ENCODE results near the gene NPEPL1.
"Not testable (repeated sequence)": the region's sequence is repeated elsewhere in the genome, so short reads cannot be mapped to it uniquely, and the experiment has no call there.

NPEPL1 gene

GRCh38 chr20:58745391-58745790 lies 52.8 kb downstream of the NPEPL1 start:
- DNase-seq = no peak

- DNase-seq = no peak
Observed at GRCh38 chr20:58746620-58747019, 54.0 kb downstream of the NPEPL1 start.

- no peak for DNase-seq
Observed at GRCh38 chr20:58747211-58747610, 54.6 kb downstream of the NPEPL1 start.

- no peak for DNase-seq
Observed at GRCh38 chr20:58748618-58749017, 56.0 kb downstream of the NPEPL1 start.

GRCh38 chr20:58749098-58749769 lies 56.6 kb downstream of the NPEPL1 start:
- no peak for DNase-seq

GRCh38 chr20:58749979-58750378 lies 57.4 kb downstream of the NPEPL1 start:
- DNase-seq = no peak

GRCh38 chr20:58750706-58751105 lies 58.1 kb downstream of the NPEPL1 start:
- not testable (repeated sequence) for DNase-seq

- no peak for DNase-seq
Observed at GRCh38 chr20:58751979-58752378, 59.4 kb downstream of the NPEPL1 start.

GRCh38 chr20:58752565-58752964 lies 60.0 kb downstream of the NPEPL1 start:
- no peak for DNase-seq

- DNase-seq = no peak
Observed at GRCh38 chr20:58753267-58753921, 60.8 kb downstream of the NPEPL1 start.

GRCh38 chr20:58753922-58754551 lies 61.4 kb downstream of the NPEPL1 start:
- no peak for DNase-seq

GRCh38 chr20:58754584-58754983 lies 62.0 kb downstream of the NPEPL1 start:
- no peak for DNase-seq

- DNase-seq = no peak
Observed at GRCh38 chr20:58755062-58755697, 62.6 kb downstream of the NPEPL1 start.

GRCh38 chr20:58755766-58756449 lies 63.3 kb downstream of the NPEPL1 start:
- DNase-seq = no peak

- no peak for DNase-seq
Observed at GRCh38 chr20:58756450-58756775, 63.8 kb downstream of the NPEPL1 start.

GRCh38 chr20:58757647-58758046 lies 65.0 kb downstream of the NPEPL1 start:
- not testable (repeated sequence) for DNase-seq

GRCh38 chr20:58759947-58760346 lies 67.3 kb downstream of the NPEPL1 start:
- DNase-seq = no peak

GRCh38 chr20:58760856-58761255 lies 68.3 kb downstream of the NPEPL1 start:
- DNase-seq = no peak

- DNase-seq = no peak
Observed at GRCh38 chr20:58762120-58762519, 69.5 kb downstream of the NPEPL1 start.

- no peak for DNase-seq
Observed at GRCh38 chr20:58763076-58763475, 70.5 kb downstream of the NPEPL1 start.
